A549 (cell line): ENCODE measurements around the gene LSS.

Experiments used
- BHLHE40 ChIP-seq: IDR thresholded peaks from 2 replicates; pipeline ENCODE4 v1.6.1; 2012; ENCODE audit warnings: low read depth, low read length, inconsistent platforms
- CEBPB ChIP-seq, 2 experiments: fragments of >200 bp in 1 of 2; sonication (Bioruptor Twin) in 1 of 2; formaldehyde crosslinking in 1 of 2; IDR thresholded peaks; 2 replicates each; pipeline ENCODE4 v1.6.1; 2012 to 2016
- EP300 ChIP-seq, 2 experiments: fragments of >200 bp; sonication (Bioruptor Twin); formaldehyde crosslinking; IDR thresholded peaks; 2 replicates in 1 of 2; 3 replicates in 1 of 2; pipeline ENCODE4 v1.6.1; 2016 to 2017
- HDAC2 ChIP-seq: fragments of 200-600 bp; sonication (generic); IDR thresholded peaks from 2 replicates; pipeline ENCODE4 v1.6.1; 2016
- MAZ ChIP-seq: fragments of 150-350 bp; IDR thresholded peaks from 2 replicates; pipeline ENCODE4 v1.6.1; 2014; ENCODE audit warnings: antibody characterized with exemption, low read depth, low read length, borderline replicate concordance
- POLR2A ChIP-seq: IDR thresholded peaks from 2 replicates; pipeline ENCODE4 v1.6.1; 2012; ENCODE audit warnings: mild to moderate bottlenecking, low read length
- TP53 ChIP-seq: fragments of 250-450 bp; sonication (Bioruptor Pico); IDR thresholded peaks from 2 replicates; pipeline ENCODE4 v1.5.0; 2021; ENCODE audit warnings: mild to moderate bottlenecking, moderate library complexity
- USF2 ChIP-seq: fragments of 450-650 bp; IDR thresholded peaks from 2 replicates; pipeline ENCODE4 v1.6.1; 2014; ENCODE audit warnings: antibody characterized with exemption
- TF ChIP-seq, protein P1 (sequence below): IDR thresholded peaks from 2 replicates; pipeline ENCODE4 v1.6.1; 2012
- TF ChIP-seq, protein P2 (sequence below): fragments of >200 bp; sonication (Bioruptor Twin); formaldehyde crosslinking; IDR thresholded peaks from 3 replicates; pipeline ENCODE4 v1.5.1; 2016

- TF ChIP-seq, protein P1, sequence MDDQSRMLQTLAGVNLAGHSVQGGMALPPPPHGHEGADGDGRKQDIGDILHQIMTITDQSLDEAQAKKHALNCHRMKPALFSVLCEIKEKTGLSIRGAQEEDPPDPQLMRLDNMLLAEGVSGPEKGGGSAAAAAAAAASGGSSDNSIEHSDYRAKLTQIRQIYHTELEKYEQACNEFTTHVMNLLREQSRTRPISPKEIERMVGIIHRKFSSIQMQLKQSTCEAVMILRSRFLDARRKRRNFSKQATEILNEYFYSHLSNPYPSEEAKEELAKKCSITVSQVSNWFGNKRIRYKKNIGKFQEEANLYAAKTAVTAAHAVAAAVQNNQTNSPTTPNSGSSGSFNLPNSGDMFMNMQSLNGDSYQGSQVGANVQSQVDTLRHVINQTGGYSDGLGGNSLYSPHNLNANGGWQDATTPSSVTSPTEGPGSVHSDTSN, result no peak
- no peak for TF ChIP-seq USF2
- TF ChIP-seq TP53 (CRISPR knock-in tag), result no peak
- TF ChIP-seq, protein P2, sequence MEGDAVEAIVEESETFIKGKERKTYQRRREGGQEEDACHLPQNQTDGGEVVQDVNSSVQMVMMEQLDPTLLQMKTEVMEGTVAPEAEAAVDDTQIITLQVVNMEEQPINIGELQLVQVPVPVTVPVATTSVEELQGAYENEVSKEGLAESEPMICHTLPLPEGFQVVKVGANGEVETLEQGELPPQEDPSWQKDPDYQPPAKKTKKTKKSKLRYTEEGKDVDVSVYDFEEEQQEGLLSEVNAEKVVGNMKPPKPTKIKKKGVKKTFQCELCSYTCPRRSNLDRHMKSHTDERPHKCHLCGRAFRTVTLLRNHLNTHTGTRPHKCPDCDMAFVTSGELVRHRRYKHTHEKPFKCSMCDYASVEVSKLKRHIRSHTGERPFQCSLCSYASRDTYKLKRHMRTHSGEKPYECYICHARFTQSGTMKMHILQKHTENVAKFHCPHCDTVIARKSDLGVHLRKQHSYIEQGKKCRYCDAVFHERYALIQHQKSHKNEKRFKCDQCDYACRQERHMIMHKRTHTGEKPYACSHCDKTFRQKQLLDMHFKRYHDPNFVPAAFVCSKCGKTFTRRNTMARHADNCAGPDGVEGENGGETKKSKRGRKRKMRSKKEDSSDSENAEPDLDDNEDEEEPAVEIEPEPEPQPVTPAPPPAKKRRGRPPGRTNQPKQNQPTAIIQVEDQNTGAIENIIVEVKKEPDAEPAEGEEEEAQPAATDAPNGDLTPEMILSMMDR, result no peak
- TF ChIP-seq CEBPB (IDR thresholded peaks at IDR 0.05), result no peak
- no peak for TF ChIP-seq POLR2A
- no peak for TF ChIP-seq EP300 (IDR thresholded peaks at IDR 0.05)
- TF ChIP-seq HDAC2, result no peak
- TF ChIP-seq BHLHE40, result no peak
- TF ChIP-seq MAZ, result no peak
Observed at GRCh38 chr21:46205766-46206162, 22.8 kb downstream of the LSS start.
